Osteoblast (primary cell): ENCODE results near the gene SSTR3. TPM values are rescaled to one million over a fixed set of nuclear protein-coding genes. Genes with fewer than 3 reads are reported as not detected.

Experiments used
- DNase-seq: peaks from one replicate; pipeline ENCODE4 v3.0.0; 2011; ENCODE audit warnings: low spot score, mixed read lengths; ENCODE audit not compliant: insufficient read length; ENCODE audit errors: missing footprints
- H2AFZ ChIP-seq: 2 replicates; pipeline ENCODE4 v1.6.0; 2011; ENCODE audit warnings: mild to moderate bottlenecking, low read length
- H3K27ac ChIP-seq: 2 replicates; pipeline ENCODE4 v1.5.1; 2011; ENCODE audit warnings: mild to moderate bottlenecking, low read depth, low read length, moderate library complexity
- H3K27me3 ChIP-seq: 2 replicates; pipeline ENCODE4 v1.6.0; 2012; ENCODE audit warnings: mild to moderate bottlenecking, control low read depth, inconsistent platforms, low read length, moderate library complexity; ENCODE audit not compliant: insufficient read depth
- H3K36me3 ChIP-seq: 2 replicates; pipeline ENCODE4 v1.5.1; 2011; ENCODE audit warnings: mild to moderate bottlenecking, low read length, control low read depth, moderate library complexity; ENCODE audit not compliant: insufficient read depth
- H3K4me1 ChIP-seq: 2 replicates; pipeline ENCODE4 v1.5.1; 2011; ENCODE audit warnings: mild to moderate bottlenecking, low read length, control low read depth, moderate library complexity; ENCODE audit not compliant: insufficient read depth
- H3K4me2 ChIP-seq: 2 replicates; pipeline ENCODE4 v1.6.0; 2011; ENCODE audit warnings: mild to moderate bottlenecking, low read length; ENCODE audit not compliant: insufficient read depth
- H3K4me3 ChIP-seq: fragments of 200-600 bp; sonication (generic); 3 replicates; pipeline ENCODE4 v1.5.1; 2012; ENCODE audit warnings: mild to moderate bottlenecking, low read length, inconsistent platforms; ENCODE audit not compliant: insufficient read depth
- H3K79me2 ChIP-seq: 2 replicates; pipeline ENCODE4 v1.6.0; 2012; ENCODE audit warnings: mild to moderate bottlenecking, low read length, control low read depth, inconsistent platforms; ENCODE audit not compliant: insufficient read depth
- H3K9me3 ChIP-seq: 2 replicates; pipeline ENCODE4 v1.5.1; 2011; ENCODE audit warnings: low read depth, low read length, control low read depth
- H4K20me1 ChIP-seq: 2 replicates; pipeline ENCODE4 v1.6.0; 2012; ENCODE audit warnings: mild to moderate bottlenecking, low read length, control low read depth; ENCODE audit not compliant: insufficient read depth
- total RNA-seq: library from RNA; depleted of rRNA; stranded (reverse); fragments of >200 nt; gene quantifications from 2 replicates; pipeline ENCODE4 v1.2.3, GENCODE V29; 2012
- TF ChIP-seq, protein P1 (sequence below): IDR thresholded peaks from 2 replicates; pipeline ENCODE4 v1.5.1; 2011; ENCODE audit warnings: mild to moderate bottlenecking, low read depth, low read length, moderate library complexity; ENCODE audit errors: extremely low read depth

SSTR3 gene
- total RNA-seq, 1 donor, result not detected

DNA sequence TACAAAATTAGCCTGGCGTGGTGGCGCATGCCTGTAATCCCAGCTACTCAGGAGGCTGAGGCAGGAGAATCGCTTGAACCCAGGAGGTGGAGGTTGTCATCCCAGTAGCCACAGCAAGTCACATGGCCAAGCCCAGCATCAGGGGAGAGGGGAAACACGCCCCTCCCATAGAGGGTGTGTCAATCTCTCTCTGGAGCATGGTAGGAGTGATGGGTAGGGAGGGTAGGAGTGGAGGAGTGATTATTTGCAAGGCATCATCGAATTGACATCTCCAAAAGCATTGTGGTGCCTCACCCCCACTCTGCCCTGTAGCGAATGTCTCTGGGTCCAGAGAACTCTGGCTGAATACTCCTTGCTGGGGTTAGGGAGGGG lies 6.1 kb upstream of the SSTR3 start:
- Histone ChIP-seq H2AFZ (no peak overlapping the region), H3K36me3 (no peaks in the 10 kb centered on the region), H3K79me2 (no peaks in the 10 kb centered on the region), H3K27ac (no peak overlapping the region), H3K27me3 (peaks cover 26% of the 10 kb centered on the region), H3K4me3 (no peak overlapping the region), H3K9me3 (no peaks in the 10 kb centered on the region), H3K4me2 (no peak overlapping the region), H3K4me1 (no peaks in the 10 kb centered on the region), H4K20me1 (no peaks in the 10 kb centered on the region)
- TF ChIP-seq, protein P1, sequence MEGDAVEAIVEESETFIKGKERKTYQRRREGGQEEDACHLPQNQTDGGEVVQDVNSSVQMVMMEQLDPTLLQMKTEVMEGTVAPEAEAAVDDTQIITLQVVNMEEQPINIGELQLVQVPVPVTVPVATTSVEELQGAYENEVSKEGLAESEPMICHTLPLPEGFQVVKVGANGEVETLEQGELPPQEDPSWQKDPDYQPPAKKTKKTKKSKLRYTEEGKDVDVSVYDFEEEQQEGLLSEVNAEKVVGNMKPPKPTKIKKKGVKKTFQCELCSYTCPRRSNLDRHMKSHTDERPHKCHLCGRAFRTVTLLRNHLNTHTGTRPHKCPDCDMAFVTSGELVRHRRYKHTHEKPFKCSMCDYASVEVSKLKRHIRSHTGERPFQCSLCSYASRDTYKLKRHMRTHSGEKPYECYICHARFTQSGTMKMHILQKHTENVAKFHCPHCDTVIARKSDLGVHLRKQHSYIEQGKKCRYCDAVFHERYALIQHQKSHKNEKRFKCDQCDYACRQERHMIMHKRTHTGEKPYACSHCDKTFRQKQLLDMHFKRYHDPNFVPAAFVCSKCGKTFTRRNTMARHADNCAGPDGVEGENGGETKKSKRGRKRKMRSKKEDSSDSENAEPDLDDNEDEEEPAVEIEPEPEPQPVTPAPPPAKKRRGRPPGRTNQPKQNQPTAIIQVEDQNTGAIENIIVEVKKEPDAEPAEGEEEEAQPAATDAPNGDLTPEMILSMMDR, result no peak
- no peak for DNase-seq

DNA sequence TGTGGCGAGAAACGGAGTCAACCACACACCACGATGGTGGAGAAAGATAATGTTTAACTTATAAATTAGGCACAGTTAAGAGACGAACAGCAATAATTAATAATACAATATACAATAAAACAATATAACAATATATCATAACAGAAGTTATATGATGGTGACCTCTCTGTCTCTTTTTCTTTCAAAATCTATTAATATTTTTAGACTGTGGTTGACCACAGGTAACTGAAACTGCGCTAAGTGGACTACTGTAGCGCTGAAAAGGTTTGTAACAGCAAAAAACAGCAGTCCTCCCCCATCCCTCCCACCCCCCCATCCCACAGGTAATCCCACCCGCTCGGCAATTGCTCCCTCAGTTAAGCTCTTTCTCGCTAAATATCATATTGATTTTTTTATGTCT lies 3.6 kb upstream of the SSTR3 start:
- H4K20me1 ChIP-seq, result peaks cover 3% of the 10 kb centered on the region
- H3K27ac ChIP-seq, result no peak overlapping the region
- TF ChIP-seq, protein P1, result no peak
- no peak overlapping the region for H2AFZ ChIP-seq
- H3K36me3 ChIP-seq, result no peaks in the 10 kb centered on the region
- H3K27me3 ChIP-seq, result peaks cover 41% of the 10 kb centered on the region
- H3K9me3 ChIP-seq, result no peaks in the 10 kb centered on the region
- H3K79me2 ChIP-seq, result no peaks in the 10 kb centered on the region
- peaks cover 7% of the 10 kb centered on the region for H3K4me1 ChIP-seq
- no peak for DNase-seq
- H3K4me2 ChIP-seq, result no peak overlapping the region
- H3K4me3 ChIP-seq, result no peak overlapping the region

DNA sequence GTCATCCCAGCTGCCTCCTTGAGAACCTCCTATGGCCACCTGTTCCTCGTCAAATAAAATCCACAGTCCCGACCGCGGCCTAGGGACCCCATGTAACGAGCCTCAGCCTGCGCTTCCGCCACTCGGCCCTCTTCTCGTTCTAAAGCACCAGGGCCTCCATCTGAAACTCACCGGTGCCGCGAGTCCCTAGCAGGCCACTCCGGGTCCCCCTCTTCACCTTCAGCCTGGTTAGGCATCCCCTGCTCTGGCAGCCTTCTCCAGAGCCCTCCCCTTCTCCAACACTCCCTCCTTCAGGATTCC lies 2.4 kb upstream of the SSTR3 start:
- H4K20me1 ChIP-seq, result peaks cover 3% of the 10 kb centered on the region
- DNase-seq, result peak; percentile 11
- H3K36me3 ChIP-seq, result no peaks in the 10 kb centered on the region
- H3K79me2 ChIP-seq, result no peaks in the 10 kb centered on the region
- H3K4me1 ChIP-seq, result peaks cover 7% of the 10 kb centered on the region
- H3K4me2 ChIP-seq, result no peak overlapping the region
- peaks cover 45% of the 10 kb centered on the region for H3K27me3 ChIP-seq
- H2AFZ ChIP-seq, result no peak overlapping the region
- TF ChIP-seq, protein P1, result no peak
- no peak overlapping the region for H3K27ac ChIP-seq
- no peaks in the 10 kb centered on the region for H3K9me3 ChIP-seq
- no peak overlapping the region for H3K4me3 ChIP-seq

DNA sequence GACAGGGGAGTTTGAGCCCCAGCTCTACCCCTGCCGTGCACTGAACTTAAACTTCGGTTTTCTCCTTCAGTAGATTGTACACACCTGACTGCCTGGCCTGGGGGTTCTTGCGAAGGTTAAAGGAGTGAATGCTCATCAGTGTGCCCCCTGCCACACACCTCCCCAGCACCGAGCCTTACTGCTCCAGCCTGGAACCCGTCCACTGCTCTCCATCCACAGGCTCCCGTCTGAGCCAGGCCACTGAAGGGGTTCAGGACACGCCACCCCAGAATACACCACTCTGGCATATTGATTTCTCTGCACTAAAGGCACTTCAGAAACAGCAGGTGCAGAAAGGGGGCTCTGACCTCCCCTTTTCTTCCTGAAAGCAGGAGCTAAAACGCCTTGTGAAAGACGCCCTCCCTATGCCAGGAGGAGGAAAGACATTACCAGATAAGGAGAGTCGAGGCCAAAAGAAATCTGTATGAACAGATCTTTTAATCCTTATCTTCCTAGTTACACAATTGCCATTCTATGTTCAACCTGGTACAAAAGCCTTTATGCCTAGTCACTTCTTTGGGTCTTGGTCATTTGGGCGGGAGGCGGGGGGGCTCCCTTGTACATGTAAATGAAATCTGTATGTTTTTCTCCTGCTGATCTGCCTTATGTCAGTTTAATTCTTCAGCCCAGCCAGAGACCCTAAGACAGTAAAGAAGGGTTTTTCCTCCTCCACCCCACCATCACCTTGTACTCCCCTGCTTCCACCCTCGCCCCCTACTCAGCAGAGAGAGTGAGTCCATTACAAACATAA lies 1.9 kb upstream of the SSTR3 start:
- peaks cover 45% of the 10 kb centered on the region for H3K27me3 ChIP-seq
- H3K4me2 ChIP-seq, result no peak overlapping the region
- peak; percentile 49 for DNase-seq
- H3K4me1 ChIP-seq, result peaks cover 7% of the 10 kb centered on the region
- no peaks in the 10 kb centered on the region for H3K79me2 ChIP-seq
- no peaks in the 10 kb centered on the region for H3K9me3 ChIP-seq
- H4K20me1 ChIP-seq, result peaks cover 3% of the 10 kb centered on the region
- TF ChIP-seq, protein P1, result no peak
- no peak overlapping the region for H2AFZ ChIP-seq
- H3K36me3 ChIP-seq, result no peaks in the 10 kb centered on the region
- H3K27ac ChIP-seq, result no peak overlapping the region
- H3K4me3 ChIP-seq, result no peak overlapping the region
